ENCODE results near the gene MCHR1.
A peak's percentile ranks its signal among the peaks of the same experiment; 100 is the strongest.
"Not testable (repeated sequence)": the region's sequence is repeated elsewhere in the genome, so short reads cannot be mapped to it uniquely, and the experiment has no call there.

Gene MCHR1

DNA sequence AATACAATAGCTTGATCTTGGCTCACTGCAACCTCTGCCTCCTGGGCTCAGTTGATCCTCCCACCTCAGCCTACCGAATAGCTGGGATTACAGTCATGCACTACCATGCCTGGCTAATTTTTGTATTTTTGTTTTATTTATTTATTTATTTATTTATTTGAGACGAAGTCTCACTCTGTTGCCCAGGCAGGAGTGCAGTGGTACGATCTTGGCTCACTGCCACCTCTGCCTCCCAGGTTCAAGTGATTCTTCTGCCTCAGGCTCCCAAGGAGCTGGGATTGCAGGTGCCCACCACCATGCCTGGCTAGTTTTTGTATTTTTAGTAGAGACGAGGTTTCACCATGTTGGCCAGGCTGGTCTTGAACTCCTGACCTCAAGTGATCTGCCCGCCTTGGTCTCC is 38.4 kb downstream of the MCHR1 start:
- DNase-seq; intact Hi-C loops (cut with DNase I): not testable (repeated sequence)

GRCh38 chr22:40718250-40719204 is 39.2 kb downstream of the MCHR1 start:
- intact Hi-C loops (cut with DNase I) = no loop called here

DNA sequence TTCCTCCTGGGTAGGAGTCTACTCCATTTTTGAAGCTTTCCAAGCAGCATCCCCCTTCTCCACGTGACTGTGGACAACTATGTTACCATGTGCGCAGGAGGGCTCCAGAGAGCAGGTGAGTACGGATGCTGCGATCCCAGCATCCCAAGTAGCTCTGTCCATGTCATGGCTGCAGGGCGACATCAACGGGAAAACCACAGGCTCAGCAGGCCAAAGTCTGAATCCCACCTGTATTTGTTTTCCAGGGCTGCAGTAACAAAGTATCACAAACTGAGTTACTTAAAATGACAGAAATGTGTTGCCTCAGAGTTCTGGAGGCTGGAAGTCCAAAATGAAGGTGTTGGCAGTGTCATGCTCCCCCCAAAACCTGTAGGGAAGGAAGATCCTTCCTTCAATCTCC is 40.3 kb downstream of the MCHR1 start:
- no peak for DNase-seq
- intact Hi-C loops (cut with DNase I) = no loop called here

More at GRCh38 chr22:40718250-40719204, 39.2 kb downstream of the MCHR1 start:
- no peak for DNase-seq

DNA sequence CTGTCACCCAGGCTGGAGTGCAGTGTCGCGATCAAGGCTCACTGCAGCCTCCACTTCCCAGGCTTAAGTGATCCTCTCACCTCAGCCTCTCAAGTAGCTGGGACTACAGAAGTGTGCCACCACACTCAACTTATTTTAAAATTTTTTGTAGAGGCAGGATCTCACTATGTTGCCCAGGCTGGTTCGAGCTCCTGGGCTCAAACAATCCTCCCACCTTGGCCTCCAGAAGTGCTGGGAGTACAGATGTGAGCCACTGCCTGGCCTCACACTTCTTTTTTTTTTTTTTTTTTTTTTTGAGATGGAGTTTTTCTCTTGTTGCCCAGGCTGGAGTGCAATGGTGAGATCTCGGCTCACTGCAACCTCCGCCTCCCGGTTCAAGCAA is 40.9 kb downstream of the MCHR1 start:
- intact Hi-C loops (cut with DNase I); DNase-seq: not testable (repeated sequence)

GRCh38 chr22:40720538-40721256 is 41.4 kb downstream of the MCHR1 start:
- peak in 4 of 42 donors; percentile 15 to 41 (median 17) for DNase-seq
- intact Hi-C loops (cut with DNase I) = no loop called here

GRCh38 chr22:40721266-40721665 is 42.0 kb downstream of the MCHR1 start:
- DNase-seq = peak in 15 of 42 donors; percentile 5 to 49 (median 22)
- intact Hi-C loops (cut with DNase I) = no loop called here

- DNase-seq = no peak
Observed at GRCh38 chr22:40723396-40723933, 44.2 kb downstream of the MCHR1 start.

GRCh38 chr22:40726514-40726913 is 47.2 kb downstream of the MCHR1 start:
- no peak for DNase-seq
- intact Hi-C loops (cut with DNase I) = no loop called here

More at GRCh38 chr22:40723396-40723933, 44.2 kb downstream of the MCHR1 start:
- intact Hi-C loops (cut with DNase I) = no loop called here

- intact Hi-C loops (cut with DNase I) = no loop called here
- DNase-seq = no peak
Observed at GRCh38 chr22:40727070-40727963, 48.0 kb downstream of the MCHR1 start.

DNA sequence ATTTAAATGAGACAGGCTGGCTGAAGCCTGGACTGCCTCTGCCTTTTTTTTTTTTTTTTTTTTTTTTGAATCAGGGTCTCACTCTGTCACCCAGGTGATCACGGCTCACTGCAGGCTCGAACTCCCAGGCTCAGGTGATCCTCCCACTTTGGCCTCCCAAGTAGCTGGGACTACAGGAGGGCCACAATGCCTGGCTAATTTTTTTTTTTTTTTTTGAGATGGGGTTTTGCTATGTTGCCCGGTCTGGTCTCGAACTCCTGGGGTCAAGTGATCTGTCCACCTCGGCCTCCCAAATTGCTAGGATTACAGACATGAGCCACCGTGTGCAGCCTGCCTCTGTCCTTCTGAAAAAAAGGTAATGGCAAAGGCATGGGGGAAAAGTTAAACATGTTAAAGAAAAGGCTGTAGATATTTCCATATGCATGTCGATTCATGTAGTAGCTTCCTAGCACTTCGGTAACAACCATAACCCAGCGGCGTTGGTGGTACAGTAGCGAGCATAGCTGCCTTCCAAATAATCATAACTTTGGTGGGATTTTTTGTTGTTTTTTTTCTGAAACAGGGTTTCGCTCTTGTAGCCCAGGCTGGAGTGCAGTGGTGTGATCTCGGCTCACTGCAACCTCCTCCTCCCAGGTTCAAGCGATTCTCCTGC is 48.8 kb downstream of the MCHR1 start:
- intact Hi-C loops (cut with DNase I) = no loop called here
- DNase-seq = no peak

DNA sequence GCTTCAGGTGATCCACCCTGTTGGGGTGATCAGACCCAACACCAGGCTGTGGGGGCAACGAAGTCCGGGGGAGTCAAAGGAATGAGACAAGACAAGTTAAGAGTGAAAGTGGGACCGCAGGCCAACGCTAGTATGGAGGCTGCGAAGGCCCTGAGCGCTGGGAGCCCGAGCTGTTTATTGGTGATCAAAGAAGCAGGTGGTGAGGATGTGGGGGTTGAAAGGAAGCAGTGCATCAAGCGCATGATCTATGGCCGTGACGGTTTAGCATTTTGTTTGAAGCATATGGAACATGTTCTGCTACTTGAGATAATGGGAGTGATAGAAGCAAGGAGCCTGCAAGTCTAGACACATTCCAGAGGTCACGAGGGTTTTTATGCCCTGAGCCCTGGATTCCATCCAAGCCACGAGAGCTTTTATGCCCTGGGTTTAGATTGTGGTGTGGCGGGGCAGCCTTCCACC is 49.5 kb downstream of the MCHR1 start:
- no peak for DNase-seq
- intact Hi-C loops (cut with DNase I) = no loop called here

DNA sequence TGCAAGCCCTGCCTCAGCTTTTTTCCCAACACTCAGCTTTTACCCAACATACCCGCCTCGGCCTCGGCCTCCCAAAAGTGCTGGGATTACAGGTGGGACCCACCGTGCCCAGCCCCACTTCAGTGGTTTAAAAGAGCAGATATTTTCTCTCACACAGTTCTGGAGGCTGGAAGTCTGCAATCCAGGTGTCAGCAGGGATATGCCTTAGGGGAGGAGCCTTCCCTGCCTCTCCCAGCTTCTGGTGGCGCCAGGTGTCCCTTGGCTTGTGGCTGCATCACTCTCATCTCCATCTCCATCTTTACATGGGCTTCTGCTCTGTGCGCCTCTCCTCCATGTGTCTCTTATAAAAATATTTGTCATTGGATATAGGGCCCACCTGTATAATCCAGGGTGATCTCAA is 50.0 kb downstream of the MCHR1 start:
- intact Hi-C loops (cut with DNase I) = no loop called here
- DNase-seq = no peak

Data from head of caudate nucleus (tissue), 42 donors.